ENCODE data around the gene BANK1. TPM values are rescaled to one million over a fixed set of nuclear protein-coding genes. Genes with fewer than 3 reads are reported as not detected.
A peak's percentile ranks its signal among the peaks of the same experiment; 100 is the strongest.

The BANK1 gene
- total RNA-seq, 1 donor from 2014 or later = 5.3 TPM

GRCh38 chr4:101987623-101988243 lies 197.2 kb downstream of the BANK1 start:
- intact Hi-C loops (cut with DNase I) = no loop called here
- DNase-seq (ENCODE audit: low spot score) (no peak), ATAC-seq (no peak)

- DNase-seq (ENCODE audit: low spot score) (no peak), ATAC-seq (no peak)
- intact Hi-C loops (cut with DNase I) = no loop called here
These were observed 199.0 kb downstream of the BANK1 start for GRCh38 chr4:101989551-101989950.

GRCh38 chr4:101992446-101992845 lies 201.9 kb downstream of the BANK1 start:
- DNase-seq (ENCODE audit: low spot score) = no peak
- intact Hi-C loops (cut with DNase I) = no loop called here
- ATAC-seq = no peak

GRCh38 chr4:101993002-101993841 lies 202.7 kb downstream of the BANK1 start:
- intact Hi-C loops (cut with DNase I) = no loop called here
- ATAC-seq (no peak), DNase-seq (ENCODE audit: low spot score) (no peak)

- ATAC-seq = no peak
- intact Hi-C loops (cut with DNase I) = no loop called here
- DNase-seq (ENCODE audit: low spot score) = no peak
These were observed 203.6 kb downstream of the BANK1 start for GRCh38 chr4:101993842-101994775.

- ATAC-seq (no peak), DNase-seq (ENCODE audit: low spot score) (no peak)
- intact Hi-C loops (cut with DNase I) = no loop called here
These were observed 217.5 kb downstream of the BANK1 start for GRCh38 chr4:102007959-102008425.

- ATAC-seq (no peak), DNase-seq (ENCODE audit: low spot score) (no peak)
- intact Hi-C loops (cut with DNase I) = no loop called here
These were observed 218.2 kb downstream of the BANK1 start for GRCh38 chr4:102008711-102009110.

- ATAC-seq (no peak), DNase-seq (ENCODE audit: low spot score) (no peak)
- intact Hi-C loops (cut with DNase I) = no loop called here
These were observed 231.8 kb downstream of the BANK1 start for GRCh38 chr4:102022343-102022742.

GRCh38 chr4:102027961-102028360 lies 237.4 kb downstream of the BANK1 start:
- intact Hi-C loops (cut with DNase I) = no loop called here
- DNase-seq (ENCODE audit: low spot score) = no peak
- no peak for ATAC-seq

- intact Hi-C loops (cut with DNase I) = no loop called here
- DNase-seq (ENCODE audit: low spot score) (no peak), ATAC-seq (no peak)
These were observed 240.9 kb downstream of the BANK1 start for GRCh38 chr4:102031406-102031805.

- DNase-seq (ENCODE audit: low spot score) = no peak
- intact Hi-C loops (cut with DNase I) = no loop called here
- no peak for ATAC-seq
These were observed 245.5 kb downstream of the BANK1 start for GRCh38 chr4:102036016-102036415.

GRCh38 chr4:102036619-102037376 lies 246.3 kb downstream of the BANK1 start:
- ATAC-seq (peak; percentile 30), DNase-seq (ENCODE audit: low spot score) (no peak)
- intact Hi-C loops (cut with DNase I) = no loop called here

- no peak for DNase-seq (ENCODE audit: low spot score)
- no peak for ATAC-seq
- intact Hi-C loops (cut with DNase I) = no loop called here
These were observed 247.0 kb downstream of the BANK1 start for GRCh38 chr4:102037566-102037965.

GRCh38 chr4:102042871-102043802 lies 252.6 kb downstream of the BANK1 start:
- intact Hi-C loops (cut with DNase I) = no loop called here
- ATAC-seq = no peak
- no peak for DNase-seq (ENCODE audit: low spot score)

- DNase-seq (ENCODE audit: low spot score) = no peak
- intact Hi-C loops (cut with DNase I) = no loop called here
These were observed 257.1 kb downstream of the BANK1 start for GRCh38 chr4:102047616-102048015.

GRCh38 chr4:102055805-102056204 lies 265.3 kb downstream of the BANK1 start:
- DNase-seq (ENCODE audit: low spot score) = no peak
- intact Hi-C loops (cut with DNase I) = no loop called here
- no peak for ATAC-seq

More at GRCh38 chr4:102047616-102048015, 257.1 kb downstream of the BANK1 start:
- no peak for ATAC-seq

GRCh38 chr4:102057122-102057521 lies 266.6 kb downstream of the BANK1 start:
- no peak for ATAC-seq
- no peak for DNase-seq (ENCODE audit: low spot score)
- intact Hi-C loops (cut with DNase I) = no loop called here

- intact Hi-C loops (cut with DNase I) = no loop called here
- no peak for DNase-seq (ENCODE audit: low spot score)
- no peak for ATAC-seq
These were observed 270.6 kb downstream of the BANK1 start for GRCh38 chr4:102061133-102061532.
